Gastrocnemius medialis (tissue), 4 donors: ENCODE results near the gene DCC. TPM values are rescaled to one million over a fixed set of nuclear protein-coding genes. Genes with fewer than 3 reads are reported as not detected.

Source experiments
- ATAC-seq, 2 donors: fragments of 150-250 bp; one replicate each; pipeline ENCODE4 v1.9.1; 2016
- DNase-seq, 2 donors: peaks; one replicate each; pipeline ENCODE4 v3.0.0-alpha.2; 2019
- H3K27ac ChIP-seq, 4 donors: fragments of 200-600 bp; sonication (generic); 1 replicate in 1 of 4; 2 replicates in 3 of 4; pipeline ENCODE4 v1.5.1; 2016 to 2018; ENCODE audit warnings: mild to moderate bottlenecking in 2 of 4, moderate library complexity in 1 of 4
- H3K27me3 ChIP-seq, 3 donors: fragments of 200-600 bp; sonication (generic) in 2 of 3; 1 replicate in 1 of 3; 2 replicates in 2 of 3; pipeline versions ENCODE4 v1.5.1 to v1.6.0; 2016 to 2019; ENCODE audit warnings: mild to moderate bottlenecking in 1 of 3, moderate library complexity in 1 of 3
- H3K36me3 ChIP-seq, 2 donors: fragments of 200-600 bp; sonication (generic) in 1 of 2; one replicate each; pipeline ENCODE4 v1.5.1; 2017 to 2018
- H3K4me1 ChIP-seq, 2 donors: fragments of 200-600 bp; sonication (generic) in 1 of 2; one replicate each; pipeline ENCODE4 v1.5.1; 2016 to 2017; ENCODE audit warnings: mild to moderate bottlenecking in 2 of 2
- H3K4me3 ChIP-seq, 4 donors: fragments of 200-600 bp; sonication (generic) in 3 of 4; 1 replicate in 1 of 4; 2 replicates in 3 of 4; pipeline ENCODE4 v1.5.1; 2016 to 2019; ENCODE audit warnings: mild to moderate bottlenecking in 2 of 4
- H3K9me3 ChIP-seq, 3 donors: fragments of 200-600 bp; sonication (generic) in 2 of 3; 1 replicate in 1 of 3; 2 replicates in 2 of 3; pipeline ENCODE4 v1.5.1; 2016 to 2019
- CTCF ChIP-seq, 5 experiments: fragments of 450-650 bp in 3 of 5; fragments of 200-600 bp in 2 of 5; sonication (generic) in 2 of 5; IDR thresholded peaks in 4 of 5; conservative IDR thresholded peaks in 1 of 5; 1 replicate in 4 of 5; 2 replicates in 1 of 5; pipeline ENCODE4 v1.5.1; 2016 to 2019; ENCODE audit warnings: antibody characterized with exemption in 5 of 5, mild to moderate bottlenecking in 3 of 5, moderate library complexity in 3 of 5
- POLR2A ChIP-seq, 2 donors: fragments of 450-650 bp; IDR thresholded peaks; one replicate each; pipeline ENCODE4 v1.6.1; 2017; ENCODE audit warnings: antibody characterized with exemption in 2 of 2, mild to moderate bottlenecking in 2 of 2, moderate library complexity in 2 of 2
- in situ Hi-C, 4 donors: fragments of 200-750 bp; cut with MboI; loops; one replicate each; pipeline versions ENCODE4 v1.15.0 to v1.8.0; 2017; ENCODE audit warnings: low sequenced_read_pairs in 4 of 4
- intact Hi-C: fragments of 100-400 bp; cut with DNase I; formaldehyde crosslinking; loops from one replicate; pipeline ENCODE4 v1.15.1; 2023; ENCODE audit warnings: low total_unique reads
- total RNA-seq, 4 donors: library from RNA; depleted of rRNA; stranded (reverse); fragments of >200 nt; gene quantifications; one replicate each; pipeline versions ENCODE4 v1.1.0 to v1.2.3, GENCODE V29; 2016

DCC gene
- total RNA-seq, 4 donors from 2014 or later: not detected

- Histone ChIP-seq H3K4me3 (no peak overlapping the region), H3K27ac (no peak overlapping the region), H3K36me3 (no peaks in the 10 kb centered on the region), H3K9me3 (no peaks in the 10 kb centered on the region), H3K4me1 (no peaks in the 10 kb centered on the region), H3K27me3 (no peaks in the 10 kb centered on the region)
- in situ Hi-C loops (no loop called here), intact Hi-C loops (no loop called here)
- TF ChIP-seq CTCF (IDR thresholded peaks at IDR 0.05 in 4 of 5, conservative IDR thresholded peaks at IDR 0.05 in 1 of 5): no peak
- TF ChIP-seq POLR2A (IDR thresholded peaks at IDR 0.05): no peak
- ATAC-seq (no peak), DNase-seq (no peak)
Observed at GRCh38 chr18:52439457-52439856, 99.5 kb downstream of the DCC start.

GRCh38 chr18:52441794-52442193, 101.8 kb downstream of the DCC start:
- H3K27ac ChIP-seq: no peak overlapping the region
- no peaks in the 10 kb centered on the region for H3K36me3 ChIP-seq
- no peak for DNase-seq
- no peaks in the 10 kb centered on the region for H3K9me3 ChIP-seq
- intact Hi-C loops: no loop called here
- in situ Hi-C loops: no loop called here
- TF ChIP-seq CTCF (IDR thresholded peaks at IDR 0.05 in 4 of 5, conservative IDR thresholded peaks at IDR 0.05 in 1 of 5) (no peak), POLR2A (IDR thresholded peaks at IDR 0.05) (no peak)
- no peaks in the 10 kb centered on the region for H3K27me3 ChIP-seq
- ATAC-seq: no peak
- no peaks in the 10 kb centered on the region for H3K4me1 ChIP-seq
- H3K4me3 ChIP-seq: no peak overlapping the region

- intact Hi-C loops (no loop called here), in situ Hi-C loops (no loop called here)
- no peaks in the 10 kb centered on the region for H3K36me3 ChIP-seq
- no peaks in the 10 kb centered on the region for H3K27me3 ChIP-seq
- H3K9me3 ChIP-seq: no peaks in the 10 kb centered on the region
- no peak overlapping the region for H3K27ac ChIP-seq
- no peak for ATAC-seq
- H3K4me3 ChIP-seq: no peak overlapping the region
- no peak for DNase-seq
- no peaks in the 10 kb centered on the region for H3K4me1 ChIP-seq
- TF ChIP-seq POLR2A (IDR thresholded peaks at IDR 0.05): no peak
- no peak for TF ChIP-seq CTCF (IDR thresholded peaks at IDR 0.05 in 4 of 5, conservative IDR thresholded peaks at IDR 0.05 in 1 of 5)
Observed at GRCh38 chr18:52442686-52443085, 102.7 kb downstream of the DCC start.

GRCh38 chr18:52451256-52451655, 111.3 kb downstream of the DCC start:
- Histone ChIP-seq H3K4me1 (no peaks in the 10 kb centered on the region), H3K27ac (no peak overlapping the region), H3K27me3 (no peaks in the 10 kb centered on the region), H3K4me3 (no peak overlapping the region), H3K9me3 (no peaks in the 10 kb centered on the region), H3K36me3 (no peaks in the 10 kb centered on the region)
- in situ Hi-C loops (no loop called here), intact Hi-C loops (no loop called here)
- DNase-seq (no peak), ATAC-seq (no peak)
- TF ChIP-seq POLR2A (IDR thresholded peaks at IDR 0.05) (no peak), CTCF (IDR thresholded peaks at IDR 0.05 in 4 of 5, conservative IDR thresholded peaks at IDR 0.05 in 1 of 5) (no peak)

GRCh38 chr18:52451851-52452250, 111.9 kb downstream of the DCC start:
- no peak for ATAC-seq
- Histone ChIP-seq H3K27ac (no peak overlapping the region), H3K4me3 (no peak overlapping the region), H3K36me3 (no peaks in the 10 kb centered on the region), H3K27me3 (no peaks in the 10 kb centered on the region), H3K4me1 (no peaks in the 10 kb centered on the region), H3K9me3 (no peaks in the 10 kb centered on the region)
- no peak for DNase-seq
- TF ChIP-seq POLR2A (IDR thresholded peaks at IDR 0.05): no peak
- TF ChIP-seq CTCF (IDR thresholded peaks at IDR 0.05 in 4 of 5, conservative IDR thresholded peaks at IDR 0.05 in 1 of 5): no peak
- intact Hi-C loops (no loop called here), in situ Hi-C loops (no loop called here)
